H1 (cell line): ENCODE results near the gene BRI3BP. TPM values are rescaled to one million over a fixed set of nuclear protein-coding genes. Genes with fewer than 3 reads are reported as not detected.

Experiments
- KDM1A ChIP-seq: fragments of 200-600, 300-600 bp; sonication (generic); IDR thresholded peaks from 2 replicates; pipeline ENCODE4 v1.7.1; 2016; ENCODE audit warnings: mild to moderate bottlenecking, low read length, borderline replicate concordance
- RBBP5 ChIP-seq: IDR thresholded peaks from 2 replicates; pipeline ENCODE4 v1.7.1; 2012; ENCODE audit warnings: low read depth, mild to moderate bottlenecking, inconsistent platforms, low read length, moderate library complexity, borderline replicate concordance
- RXRA ChIP-seq: IDR thresholded peaks from 2 replicates; pipeline ENCODE4 v1.6.1; 2011; ENCODE audit warnings: low read depth, mild to moderate bottlenecking, low read length, moderate library complexity; ENCODE audit not compliant: insufficient read depth
- polyA plus RNA-seq, 7 experiments: library from polyadenylated mRNA; depleted of rRNA in 3 of 7; stranded (reverse) in 5 of 7; unstranded in 2 of 7; fragments of >200 nt in 5 of 7; fragments of 200-250 nt in 2 of 7; gene quantifications; 1 replicate in 5 of 7; 2 replicates in 1 of 7; 4 replicates in 1 of 7; pipeline versions ENCODE4 v1.2.1 to v1.2.3, GENCODE V29; 2011 to 2013; ENCODE audit warnings: missing spikeins in 2 of 7, mixed read lengths in 2 of 7
- total RNA-seq: library from RNA; stranded (reverse); fragmentation: NEBNext Ultra II Directional; extraction: Animal tissue kit (Norgen Biotek cat#: 25700); gene quantifications from 2 replicates; pipeline ENCODE4 v1.2.1, GENCODE V29; 2021

BRI3BP gene
- total and polyA plus RNA-seq, 2 of the 8 experiments (the other 6 are each of a cell fraction or from before 2014, with no cell fraction given), result 5.4 to 14.2 TPM

DNA sequence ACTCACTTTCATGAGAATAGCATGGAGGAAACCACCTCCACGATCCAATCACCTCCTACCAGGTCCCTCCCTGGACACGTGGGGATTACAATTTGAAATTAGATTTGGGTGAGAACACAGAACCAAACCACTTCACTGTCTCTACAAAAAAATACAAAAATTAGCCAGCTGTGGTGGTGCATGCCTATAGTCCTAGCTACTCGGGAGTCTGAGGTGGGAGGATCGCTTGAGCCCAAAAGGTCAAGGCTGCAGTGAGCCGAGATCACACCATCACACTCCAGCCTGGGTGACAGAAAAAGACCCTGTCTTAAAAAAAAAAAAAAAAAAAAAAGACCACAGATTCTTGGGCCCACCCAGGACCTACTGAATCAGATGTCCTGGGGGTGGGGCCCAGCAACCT, 28.3 kb downstream of the BRI3BP start (continued):
- TF ChIP-seq KDM1A (no peak), RXRA (no peak), RBBP5 (no peak)
